SK-N-MC (cell line): ENCODE measurements around the gene PRRX1.

Experiments used
- DNase-seq: peaks from one replicate; pipeline ENCODE4 v3.0.0-alpha.2; 2011; ENCODE audit warnings: low read depth, low spot score
- H3K27ac ChIP-seq: fragments of 200-600 bp; sonication (generic); 2 replicates; pipeline ENCODE4 v1.5.1; 2016; ENCODE audit warnings: mixed run types
- H3K36me3 ChIP-seq: fragments of 200-600 bp; sonication (generic); 2 replicates; pipeline ENCODE4 v1.6.1; 2017; ENCODE audit warnings: antibody characterized with exemption, low read length, mixed read lengths; ENCODE audit not compliant: insufficient read depth
- H3K4me3 ChIP-seq: fragments of 200-600 bp; sonication (generic); 2 replicates; pipeline ENCODE4 v1.5.1; 2016
- H3K9ac ChIP-seq: fragments of 200-600 bp; sonication (generic); 2 replicates; pipeline ENCODE4 v1.8.0; 2017; ENCODE audit warnings: mixed run types, mixed read lengths; ENCODE audit not compliant: insufficient read length
- H3K9me3 ChIP-seq: fragments of 200-600 bp; sonication (generic); 2 replicates; pipeline ENCODE4 v1.6.1; 2017; ENCODE audit warnings: low read depth, mild to moderate bottlenecking, antibody characterized with exemption, low read length, moderate library complexity, mixed read lengths
- EZH2 ChIP-seq: fragments of 200-600 bp; sonication (generic); IDR thresholded peaks from one replicate; pipeline ENCODE4 v1.6.1; 2017; ENCODE audit warnings: antibody characterized with exemption
- FOXP2 ChIP-seq: optimal IDR thresholded peaks from 2 replicates; pipeline ENCODE3; 2011; ENCODE audit warnings: mild to moderate bottlenecking, moderate library complexity; ENCODE audit not compliant: insufficient read depth; ENCODE audit errors: extremely low read length, control extremely low read depth
- POLR2AphosphoS5 ChIP-seq: IDR thresholded peaks from 2 replicates; pipeline ENCODE4 v1.6.1; 2012; ENCODE audit warnings: mild to moderate bottlenecking, low read depth, low read length, borderline replicate concordance

Gene PRRX1

DNA sequence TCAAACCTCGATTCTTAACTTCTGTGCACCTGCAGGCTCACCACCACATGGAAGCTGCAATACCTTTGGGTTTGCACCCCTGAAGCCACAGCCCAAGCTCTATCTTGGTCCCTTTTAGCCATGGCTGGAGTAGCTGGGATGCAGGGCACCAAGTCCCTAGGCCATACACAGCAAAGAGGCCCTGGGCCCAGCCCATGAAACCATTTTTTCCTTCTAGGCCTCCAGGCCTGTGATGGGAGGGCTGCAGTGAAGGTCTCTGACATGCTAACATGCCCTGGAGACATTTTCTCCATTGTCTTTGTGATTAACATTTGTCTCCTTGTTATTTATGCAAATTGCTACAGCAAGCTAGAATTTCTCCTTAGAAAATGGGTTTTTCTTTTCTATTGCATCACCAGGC lies 79.2 kb downstream of the PRRX1 start:
- Histone ChIP-seq H3K27ac (no peak overlapping the region), H3K36me3 (no peaks in the 10 kb centered on the region), H3K9me3 (no peaks in the 10 kb centered on the region), H3K9ac (no peak overlapping the region), H3K4me3 (no peak overlapping the region)
- DNase-seq, result no peak
- TF ChIP-seq FOXP2 (no peak), EZH2 (no peak), POLR2AphosphoS5 (no peak)

- H3K36me3 ChIP-seq, result no peaks in the 10 kb centered on the region
- H3K9me3 ChIP-seq, result no peaks in the 10 kb centered on the region
- no peak for DNase-seq
- TF ChIP-seq POLR2AphosphoS5 (no peak), EZH2 (no peak), FOXP2 (no peak)
- H3K9ac ChIP-seq, result no peak overlapping the region
- no peak overlapping the region for H3K27ac ChIP-seq
- H3K4me3 ChIP-seq, result no peak overlapping the region
Measured at GRCh38 chr1:170749549-170749948, 85.6 kb downstream of the PRRX1 start.

DNA sequence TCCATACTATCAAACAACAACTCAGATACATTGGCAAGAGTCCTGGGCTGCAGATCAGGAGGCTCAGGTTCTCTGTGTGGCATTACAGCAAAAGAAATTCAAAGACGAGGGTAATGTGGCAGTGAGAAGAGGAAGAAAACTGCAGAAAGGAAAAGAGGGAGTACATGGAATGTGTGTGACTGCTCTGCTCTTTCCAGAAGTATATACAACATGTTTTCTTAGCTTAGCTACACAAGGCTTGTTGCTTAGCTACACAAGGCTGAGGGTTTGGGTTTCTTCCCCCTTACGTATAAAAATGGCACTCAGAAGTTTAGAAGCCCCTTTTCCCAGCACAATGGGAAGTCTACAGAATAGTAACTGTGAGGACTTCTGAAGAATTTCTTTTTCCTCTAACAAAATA lies 86.0 kb downstream of the PRRX1 start:
- no peaks in the 10 kb centered on the region for H3K9me3 ChIP-seq
- no peak overlapping the region for H3K9ac ChIP-seq
- H3K36me3 ChIP-seq, result no peaks in the 10 kb centered on the region
- H3K4me3 ChIP-seq, result no peak overlapping the region
- TF ChIP-seq EZH2 (no peak), FOXP2 (no peak), POLR2AphosphoS5 (no peak)
- H3K27ac ChIP-seq, result no peak overlapping the region
- no peak for DNase-seq

GRCh38 chr1:170755795-170756194 lies 91.9 kb downstream of the PRRX1 start:
- Histone ChIP-seq H3K36me3 (no peaks in the 10 kb centered on the region), H3K27ac (no peak overlapping the region), H3K9me3 (no peaks in the 10 kb centered on the region), H3K4me3 (no peak overlapping the region), H3K9ac (no peak overlapping the region)
- TF ChIP-seq POLR2AphosphoS5 (no peak), FOXP2 (no peak), EZH2 (no peak)
- no peak for DNase-seq

- no peak overlapping the region for H3K4me3 ChIP-seq
- H3K9ac ChIP-seq, result no peak overlapping the region
- DNase-seq, result no peak
- H3K27ac ChIP-seq, result no peak overlapping the region
- no peaks in the 10 kb centered on the region for H3K9me3 ChIP-seq
- TF ChIP-seq FOXP2 (no peak), POLR2AphosphoS5 (no peak), EZH2 (no peak)
- no peaks in the 10 kb centered on the region for H3K36me3 ChIP-seq
Measured at GRCh38 chr1:170758992-170759391, 95.1 kb downstream of the PRRX1 start.

GRCh38 chr1:170765279-170765678 lies 101.3 kb downstream of the PRRX1 start:
- H3K27ac ChIP-seq, result no peak overlapping the region
- no peak overlapping the region for H3K4me3 ChIP-seq
- H3K9ac ChIP-seq, result no peak overlapping the region
- DNase-seq, result no peak
- TF ChIP-seq FOXP2, result no peak
- TF ChIP-seq EZH2, result no peak
- TF ChIP-seq POLR2AphosphoS5, result no peak
- no peaks in the 10 kb centered on the region for H3K36me3 ChIP-seq
- H3K9me3 ChIP-seq, result no peaks in the 10 kb centered on the region

GRCh38 chr1:170765712-170766330 lies 101.9 kb downstream of the PRRX1 start:
- DNase-seq, result peak; percentile 10
- Histone ChIP-seq H3K36me3 (no peaks in the 10 kb centered on the region), H3K27ac (no peak overlapping the region), H3K9me3 (no peaks in the 10 kb centered on the region), H3K4me3 (no peak overlapping the region), H3K9ac (no peak overlapping the region)
- TF ChIP-seq EZH2 (no peak), POLR2AphosphoS5 (no peak), FOXP2 (no peak)

DNA sequence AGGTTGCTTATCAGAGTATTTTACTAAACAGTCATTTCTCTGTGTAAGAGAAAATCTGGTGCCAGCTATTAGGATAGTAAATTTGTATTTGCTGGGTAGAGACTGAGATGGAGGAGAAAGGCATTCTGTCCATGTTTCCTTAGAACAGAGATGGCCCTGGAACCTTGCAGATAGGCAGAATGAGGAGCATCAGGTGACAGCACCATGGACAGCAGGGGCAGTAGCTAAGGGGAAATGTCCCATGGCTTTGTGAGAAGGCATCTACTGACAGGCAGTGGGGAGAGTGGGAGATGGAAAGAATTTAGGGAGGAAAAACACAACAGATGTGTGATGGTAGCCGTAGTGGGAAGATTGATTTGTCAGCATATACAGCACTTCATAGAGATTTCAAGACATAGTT lies 105.0 kb downstream of the PRRX1 start:
- no peaks in the 10 kb centered on the region for H3K9me3 ChIP-seq
- no peak overlapping the region for H3K4me3 ChIP-seq
- DNase-seq, result no peak
- no peak overlapping the region for H3K9ac ChIP-seq
- TF ChIP-seq FOXP2 (no peak), EZH2 (no peak), POLR2AphosphoS5 (no peak)
- no peak overlapping the region for H3K27ac ChIP-seq
- H3K36me3 ChIP-seq, result no peaks in the 10 kb centered on the region

- H3K36me3 ChIP-seq, result no peaks in the 10 kb centered on the region
- no peak overlapping the region for H3K4me3 ChIP-seq
- TF ChIP-seq POLR2AphosphoS5 (no peak), FOXP2 (no peak), EZH2 (no peak)
- no peak overlapping the region for H3K9ac ChIP-seq
- no peak for DNase-seq
- H3K9me3 ChIP-seq, result no peaks in the 10 kb centered on the region
- H3K27ac ChIP-seq, result no peak overlapping the region
Measured at GRCh38 chr1:170769691-170770090, 105.8 kb downstream of the PRRX1 start.

DNA sequence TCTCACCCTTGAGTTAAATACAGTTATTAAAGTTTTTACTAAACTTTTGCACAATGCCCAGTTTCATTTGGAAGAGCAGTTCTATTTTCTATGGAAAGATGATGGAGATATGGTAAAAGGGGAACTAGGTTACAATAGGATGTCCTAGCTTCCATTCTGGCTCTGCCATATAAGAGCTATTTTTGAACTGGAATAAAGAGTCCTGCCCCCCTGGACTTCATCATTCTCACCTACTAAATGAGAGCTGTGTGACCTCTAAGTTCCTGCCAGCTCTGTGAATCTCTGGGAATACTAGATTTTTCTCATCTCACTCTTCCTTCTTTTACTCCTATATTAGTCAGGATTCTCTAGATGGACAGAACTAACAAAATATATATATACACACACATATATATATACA lies 106.3 kb downstream of the PRRX1 start:
- Histone ChIP-seq H3K9me3 (no peaks in the 10 kb centered on the region), H3K4me3 (no peak overlapping the region), H3K36me3 (no peaks in the 10 kb centered on the region), H3K9ac (no peak overlapping the region), H3K27ac (no peak overlapping the region)
- DNase-seq, result no peak
- TF ChIP-seq POLR2AphosphoS5, result no peak
- TF ChIP-seq EZH2, result no peak
- TF ChIP-seq FOXP2, result no peak
